ENCODE measurements around the gene RBP3. TPM values are rescaled to one million over a fixed set of nuclear protein-coding genes. Genes with fewer than 3 reads are reported as not detected.

The RBP3 gene
- polyA plus RNA-seq, 1 donor from 2014 or later = not detected

- H2AFZ ChIP-seq (ENCODE audit: low read depth, low read length) = no peak overlapping the region
- no peaks in the 10 kb centered on the region for H3F3A ChIP-seq (ENCODE audit: insufficient read depth, low read length, poor library complexity, severe bottlenecking)
- H3K4me3 ChIP-seq (ENCODE audit: low read length) = no peak overlapping the region
- no peaks in the 10 kb centered on the region for H4K20me1 ChIP-seq (ENCODE audit: insufficient read depth)
- no peak overlapping the region for H3K4me2 ChIP-seq (ENCODE audit: low read length)
- H3K27ac ChIP-seq (ENCODE audit: low read length) = no peak overlapping the region
- H3K79me2 ChIP-seq (replicated peaks; ENCODE audit: insufficient read depth, low read length) = no peaks in the 10 kb centered on the region
- H3K9me3 ChIP-seq (ENCODE audit: low read length) = no peaks in the 10 kb centered on the region
- no peak for TF ChIP-seq EZH2 (IDR thresholded peaks at IDR 0.05; ENCODE audit: borderline replicate concordance, insufficient read depth, low read length, poor library complexity, severe bottlenecking)
- TF ChIP-seq TAF1 (IDR thresholded peaks at IDR 0.05; ENCODE audit: low read depth) = no peak
- TF ChIP-seq EP300 (conservative IDR thresholded peaks at IDR 0.05; ENCODE audit: poor library complexity, severe bottlenecking) = no peak
- no peak for TF ChIP-seq POLR2AphosphoS5 (IDR thresholded peaks at IDR 0.05)
- TF ChIP-seq RAD21 (conservative IDR thresholded peaks at IDR 0.05) = no peak
- no peak for TF ChIP-seq MXI1 (conservative IDR thresholded peaks at IDR 0.05; ENCODE audit: poor library complexity, severe bottlenecking)
- no peak for TF ChIP-seq CTCF (IDR thresholded peaks at IDR 0.05; ENCODE audit: poor library complexity, severe bottlenecking)
- no peak for TF ChIP-seq SMC3 (conservative IDR thresholded peaks at IDR 0.05; ENCODE audit: poor library complexity)
- TF ChIP-seq REST (IDR thresholded peaks at IDR 0.05; ENCODE audit: borderline replicate concordance) = no peak
- H3K9ac ChIP-seq (ENCODE audit: low read length) = no peak overlapping the region
- H3K36me3 ChIP-seq (ENCODE audit: insufficient read depth, low read length) = no peaks in the 10 kb centered on the region
- H3K27me3 ChIP-seq (ENCODE audit: insufficient read depth, low read depth, low read length) = peaks cover 28% of the 10 kb centered on the region
- H3K9me2 ChIP-seq (ENCODE audit: insufficient read depth, low read length) = no peaks in the 10 kb centered on the region
Measured at GRCh38 chr10:47301833-47302232, 46.3 kb upstream of the RBP3 start.

- H3K9me2 ChIP-seq (ENCODE audit: insufficient read depth, low read length) = no peaks in the 10 kb centered on the region
- no peak overlapping the region for H3K4me2 ChIP-seq (ENCODE audit: low read length)
- H3K79me2 ChIP-seq (replicated peaks; ENCODE audit: insufficient read depth, low read length) = no peaks in the 10 kb centered on the region
- H3K36me3 ChIP-seq (ENCODE audit: insufficient read depth, low read length) = no peaks in the 10 kb centered on the region
- no peak overlapping the region for H2AFZ ChIP-seq (ENCODE audit: low read depth, low read length)
- no peaks in the 10 kb centered on the region for H3F3A ChIP-seq (ENCODE audit: insufficient read depth, low read length, poor library complexity, severe bottlenecking)
- H3K27me3 ChIP-seq (ENCODE audit: insufficient read depth, low read depth, low read length) = peaks cover 28% of the 10 kb centered on the region
- H4K20me1 ChIP-seq (ENCODE audit: insufficient read depth) = no peaks in the 10 kb centered on the region
- no peak overlapping the region for H3K4me3 ChIP-seq (ENCODE audit: low read length)
- no peak overlapping the region for H3K27ac ChIP-seq (ENCODE audit: low read length)
- TF ChIP-seq SMC3 (conservative IDR thresholded peaks at IDR 0.05; ENCODE audit: poor library complexity) = no peak
- TF ChIP-seq TAF1 (IDR thresholded peaks at IDR 0.05; ENCODE audit: low read depth) = no peak
- no peaks in the 10 kb centered on the region for H3K9me3 ChIP-seq (ENCODE audit: low read length)
- H3K9ac ChIP-seq (ENCODE audit: low read length) = no peak overlapping the region
Measured at GRCh38 chr10:47303105-47303504, 45.1 kb upstream of the RBP3 start.

GRCh38 chr10:47303866-47304265 is 44.3 kb upstream of the RBP3 start:
- no peak for TF ChIP-seq MXI1 (conservative IDR thresholded peaks at IDR 0.05; ENCODE audit: poor library complexity, severe bottlenecking)
- no peak for TF ChIP-seq POLR2AphosphoS5 (IDR thresholded peaks at IDR 0.05)
- no peak for TF ChIP-seq TAF1 (IDR thresholded peaks at IDR 0.05; ENCODE audit: low read depth)
- TF ChIP-seq RAD21 (conservative IDR thresholded peaks at IDR 0.05) = no peak
- no peak for TF ChIP-seq CTCF (IDR thresholded peaks at IDR 0.05; ENCODE audit: poor library complexity, severe bottlenecking)
- TF ChIP-seq EP300 (conservative IDR thresholded peaks at IDR 0.05; ENCODE audit: poor library complexity, severe bottlenecking) = no peak
- no peak for TF ChIP-seq SMC3 (conservative IDR thresholded peaks at IDR 0.05; ENCODE audit: poor library complexity)
- Histone ChIP-seq H3K4me3 (ENCODE audit: low read length) (no peak overlapping the region), H3F3A (ENCODE audit: insufficient read depth, low read length, poor library complexity, severe bottlenecking) (no peaks in the 10 kb centered on the region), H3K4me2 (ENCODE audit: low read length) (no peak overlapping the region), H3K27ac (ENCODE audit: low read length) (no peak overlapping the region), H3K79me2 (replicated peaks; ENCODE audit: insufficient read depth, low read length) (no peaks in the 10 kb centered on the region), H3K36me3 (ENCODE audit: insufficient read depth, low read length) (no peaks in the 10 kb centered on the region), H3K9me2 (ENCODE audit: insufficient read depth, low read length) (no peaks in the 10 kb centered on the region), H2AFZ (ENCODE audit: low read depth, low read length) (no peak overlapping the region), H3K9ac (ENCODE audit: low read length) (no peak overlapping the region), H3K9me3 (ENCODE audit: low read length) (no peaks in the 10 kb centered on the region), H4K20me1 (ENCODE audit: insufficient read depth) (no peaks in the 10 kb centered on the region), H3K27me3 (ENCODE audit: insufficient read depth, low read depth, low read length) (peaks cover 28% of the 10 kb centered on the region)

All from neural cell (in vitro differentiated cells).